HG03460 (cell line): ENCODE data around the gene KRTAP17-1.

Source experiments
- ATAC-seq: cut with Tn5 transposase; IDR thresholded peaks from one replicate; pipeline ENCODE4 v1.9.1; 2021; ENCODE audit not compliant: unreplicated experiment

The KRTAP17-1 gene

GRCh38 chr17:41333098-41333497 is 17.6 kb upstream of the KRTAP17-1 start:
- ATAC-seq = no peak

- no peak for ATAC-seq
These were observed 16.7 kb upstream of the KRTAP17-1 start for GRCh38 chr17:41332239-41332638.

- ATAC-seq = no peak
These were observed 16.1 kb upstream of the KRTAP17-1 start for GRCh38 chr17:41331606-41332005.

- no peak for ATAC-seq
These were observed 13.9 kb upstream of the KRTAP17-1 start for GRCh38 chr17:41329279-41329948.

GRCh38 chr17:41328207-41328606 is 12.7 kb upstream of the KRTAP17-1 start:
- ATAC-seq = no peak

- ATAC-seq = no peak
These were observed 12.1 kb upstream of the KRTAP17-1 start for GRCh38 chr17:41327411-41328120.

GRCh38 chr17:41326173-41327145 is 10.9 kb upstream of the KRTAP17-1 start:
- ATAC-seq = no peak

GRCh38 chr17:41325611-41326010 is 10.1 kb upstream of the KRTAP17-1 start:
- no peak for ATAC-seq

GRCh38 chr17:41325126-41325525 is 9.6 kb upstream of the KRTAP17-1 start:
- no peak for ATAC-seq

- ATAC-seq = no peak
These were observed 8.9 kb upstream of the KRTAP17-1 start for GRCh38 chr17:41324180-41325075.

GRCh38 chr17:41322903-41323895 is 7.7 kb upstream of the KRTAP17-1 start:
- no peak for ATAC-seq

- ATAC-seq = no peak
These were observed 6.8 kb upstream of the KRTAP17-1 start for GRCh38 chr17:41322094-41322902.

- ATAC-seq = no peak
These were observed 2.7 kb upstream of the KRTAP17-1 start for GRCh38 chr17:41318231-41318630.

- ATAC-seq = no peak
These were observed 420 bp upstream of the KRTAP17-1 start for GRCh38 chr17:41315814-41316445.

- ATAC-seq = no peak
These were observed 4.4 kb downstream of the KRTAP17-1 start for GRCh38 chr17:41311111-41311510.

GRCh38 chr17:41308918-41309359 is 6.6 kb downstream of the KRTAP17-1 start, which contains the start of gene KRTAP16-1:
Gene KRTAP16-1 (minus strand): TSS chr17:41309309. CDS start chr17:41309253, 56 bp downstream.
- ATAC-seq = no peak

GRCh38 chr17:41308251-41308917 is 7.1 kb downstream of the KRTAP17-1 start:
- ATAC-seq = no peak
